HepG2 (cell line): ENCODE results near the gene HAP1. TPM values are rescaled to one million over a fixed set of nuclear protein-coding genes. Genes with fewer than 3 reads are reported as not detected.

Experiments
- ARNTL ChIP-seq: sonication (generic); formaldehyde crosslinking; IDR thresholded peaks from 2 replicates; pipeline ENCODE4 v1.4.0; 2020; ENCODE audit warnings: mild to moderate bottlenecking, missing genetic modification reagents
- FOSL2 ChIP-seq: sonication (generic); formaldehyde crosslinking; IDR thresholded peaks from 2 replicates; pipeline ENCODE4 v1.4.0; 2020; ENCODE audit warnings: missing genetic modification reagents
- MEIS2 ChIP-seq: sonication (generic); formaldehyde crosslinking; IDR thresholded peaks from 2 replicates; pipeline ENCODE4 v1.9.0; 2021; ENCODE audit warnings: mild to moderate bottlenecking, missing genetic modification reagents
- NPAS2 ChIP-seq: sonication (generic); formaldehyde crosslinking; IDR thresholded peaks from 2 replicates; pipeline ENCODE4 v1.8.0; 2022; ENCODE audit warnings: mild to moderate bottlenecking, missing genetic modification reagents, borderline replicate concordance
- POLR2G ChIP-seq: fragments of 200-400 bp; formaldehyde crosslinking; IDR thresholded peaks from 2 replicates; pipeline ENCODE4 v1.6.1; 2018; ENCODE audit warnings: mild to moderate bottlenecking, low read depth, low read length, moderate library complexity
- RFXANK ChIP-seq: IDR thresholded peaks from 2 replicates; pipeline ENCODE4 v1.6.1; 2016
- SATB2 ChIP-seq: sonication (generic); formaldehyde crosslinking; IDR thresholded peaks from 2 replicates; pipeline ENCODE4 v1.5.0; 2020; ENCODE audit warnings: missing genetic modification reagents
- ZNF3 ChIP-seq: IDR thresholded peaks from 2 replicates; pipeline ENCODE4 v1.7.0; 2017; ENCODE audit warnings: inconsistent platforms
- ZNF446 ChIP-seq: sonication (generic); formaldehyde crosslinking; IDR thresholded peaks from 2 replicates; pipeline ENCODE4 v1.5.0; 2020; ENCODE audit warnings: mild to moderate bottlenecking, missing genetic modification reagents
- ZNF543 ChIP-seq: sonication (generic); formaldehyde crosslinking; IDR thresholded peaks from 2 replicates; pipeline ENCODE4 v1.4.0; 2020; ENCODE audit warnings: mild to moderate bottlenecking, missing genetic modification reagents
- ZNF619 ChIP-seq: sonication (generic); formaldehyde crosslinking; IDR thresholded peaks from 2 replicates; pipeline ENCODE4 v1.4.0; 2020; ENCODE audit warnings: mild to moderate bottlenecking, missing genetic modification reagents
- polyA plus RNA-seq, 8 experiments: library from polyadenylated mRNA; depleted of rRNA in 3 of 8; stranded (reverse) in 7 of 8; unstranded in 1 of 8; fragments of >200 nt; fragmentation: Illumina TruSeq in 4 of 8; extraction: Trizol in 4 of 8; gene quantifications; 2 replicates each; pipeline versions ENCODE4 v1.2.1 to v1.2.3, GENCODE V29; 2011 to 2016; ENCODE audit warnings: low read depth in 4 of 8, missing spikeins in 1 of 8, mixed read lengths in 1 of 8; ENCODE audit not compliant: insufficient read depth in 1 of 8
- total RNA-seq, 5 experiments: library from RNA; depleted of rRNA; stranded (reverse); fragments of >200 nt; fragmentation: Illumina TruSeq; extraction: Trizol; gene quantifications; 2 replicates each; pipeline ENCODE4 v1.2.3, GENCODE V29; 2016; ENCODE audit warnings: low read depth in 1 of 5
- TF ChIP-seq, protein P1 (sequence below): sonication (generic); formaldehyde crosslinking; IDR thresholded peaks from 2 replicates; pipeline ENCODE4 v1.5.0; 2020; ENCODE audit warnings: mild to moderate bottlenecking, missing genetic modification reagents
- TF ChIP-seq, protein P2 (sequence below): sonication (generic); formaldehyde crosslinking; IDR thresholded peaks from 2 replicates; pipeline ENCODE4 v1.9.0; 2022; ENCODE audit warnings: missing genetic modification reagents, mild to moderate bottlenecking, borderline replicate concordance
- TF ChIP-seq, protein P3 (sequence below): sonication (generic); formaldehyde crosslinking; conservative IDR thresholded peaks from 2 replicates; pipeline ENCODE4 v1.4.0; 2020; ENCODE audit warnings: missing genetic modification reagents
- TF ChIP-seq, protein P4 (sequence below): sonication (generic); formaldehyde crosslinking; IDR thresholded peaks from 2 replicates; pipeline ENCODE4 v1.4.0; 2020; ENCODE audit warnings: mild to moderate bottlenecking, missing genetic modification reagents
- TF ChIP-seq, protein P5 (sequence below): sonication (generic); formaldehyde crosslinking; IDR thresholded peaks from 2 replicates; pipeline ENCODE4 v1.4.0; 2020; ENCODE audit warnings: mild to moderate bottlenecking, missing genetic modification reagents
- TF ChIP-seq, protein P6 (sequence below): sonication (generic); formaldehyde crosslinking; IDR thresholded peaks from 2 replicates; pipeline ENCODE4 v1.4.0; 2020; ENCODE audit warnings: missing genetic modification reagents, borderline replicate concordance
- TF ChIP-seq, protein P7 (sequence below): sonication (generic); formaldehyde crosslinking; IDR thresholded peaks from 2 replicates; pipeline ENCODE4 v1.5.1; 2020; ENCODE audit warnings: missing genetic modification reagents, mild to moderate bottlenecking, borderline replicate concordance

The HAP1 gene
- total and polyA plus RNA-seq, 2 of the 13 experiments (the other 11 are each of a cell fraction or from before 2014, with no cell fraction given) = 0.07 TPM

DNA sequence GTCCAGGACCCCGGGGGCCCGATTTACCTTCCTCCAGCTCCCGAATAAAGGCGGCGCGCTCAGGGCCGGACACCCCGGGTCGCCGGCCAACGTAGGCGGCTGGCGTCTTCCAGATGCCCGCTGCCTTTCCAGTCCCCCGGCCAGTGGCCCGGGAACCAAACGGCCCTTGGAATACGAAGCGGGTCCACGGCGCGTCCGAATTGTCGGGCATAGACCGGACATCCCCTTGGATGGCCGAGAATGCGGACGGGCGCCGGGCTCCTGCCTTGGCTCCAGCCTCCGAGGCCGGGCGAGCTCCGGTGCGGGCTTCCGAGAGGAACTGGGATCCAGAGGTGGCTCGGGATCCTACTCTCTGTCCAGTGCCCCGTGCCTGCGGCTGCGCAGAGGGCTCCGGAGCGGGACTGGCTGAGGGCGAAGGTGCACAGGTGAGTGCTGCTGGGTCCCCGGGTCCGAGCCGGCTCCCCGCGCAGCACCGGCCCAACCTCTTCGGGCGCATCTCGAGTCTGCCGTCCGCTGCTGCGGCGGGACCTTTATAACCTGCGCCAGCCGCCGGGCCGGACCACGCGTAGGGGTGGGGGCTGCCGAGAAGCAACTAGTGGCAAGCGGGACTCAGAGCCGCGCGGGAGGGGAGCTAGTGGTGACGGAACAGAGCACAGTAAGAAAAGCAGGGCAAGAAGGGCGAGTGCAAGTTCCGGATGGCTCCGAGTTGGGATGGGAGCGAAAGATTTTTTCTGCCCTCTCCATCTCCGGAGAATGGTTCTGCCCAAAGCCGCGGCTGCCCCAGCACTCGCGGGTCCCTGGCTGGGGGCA is at the start of gene HAP1 (continued):
- TF ChIP-seq, protein P1, sequence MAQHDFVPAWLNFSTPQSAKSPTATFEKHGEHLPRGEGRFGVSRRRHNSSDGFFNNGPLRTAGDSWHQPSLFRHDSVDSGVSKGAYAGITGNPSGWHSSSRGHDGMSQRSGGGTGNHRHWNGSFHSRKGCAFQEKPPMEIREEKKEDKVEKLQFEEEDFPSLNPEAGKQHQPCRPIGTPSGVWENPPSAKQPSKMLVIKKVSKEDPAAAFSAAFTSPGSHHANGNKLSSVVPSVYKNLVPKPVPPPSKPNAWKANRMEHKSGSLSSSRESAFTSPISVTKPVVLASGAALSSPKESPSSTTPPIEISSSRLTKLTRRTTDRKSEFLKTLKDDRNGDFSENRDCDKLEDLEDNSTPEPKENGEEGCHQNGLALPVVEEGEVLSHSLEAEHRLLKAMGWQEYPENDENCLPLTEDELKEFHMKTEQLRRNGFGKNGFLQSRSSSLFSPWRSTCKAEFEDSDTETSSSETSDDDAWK (CRISPR knock-in tag) = no peak
- TF ChIP-seq FOSL2 (CRISPR knock-in tag) (no peak), ZNF619 (peak; percentile 87), RFXANK (no peak), POLR2G (peak; percentile 85), NPAS2 (CRISPR knock-in tag) (no peak), SATB2 (CRISPR knock-in tag) (no peak), ARNTL (CRISPR knock-in tag) (no peak), MEIS2 (CRISPR knock-in tag) (peak; percentile 9; the same call in 1 of the 2 replicates), ZNF446 (CRISPR knock-in tag) (peak; percentile 72; the same call in 1 of the 2 replicates), ZNF543 (peak; percentile 29; the same call in 1 of the 2 replicates), ZNF3 (0 out of 2 replicates have a peak, but pooled peaks have one; percentile 52)
- TF ChIP-seq, protein P2, sequence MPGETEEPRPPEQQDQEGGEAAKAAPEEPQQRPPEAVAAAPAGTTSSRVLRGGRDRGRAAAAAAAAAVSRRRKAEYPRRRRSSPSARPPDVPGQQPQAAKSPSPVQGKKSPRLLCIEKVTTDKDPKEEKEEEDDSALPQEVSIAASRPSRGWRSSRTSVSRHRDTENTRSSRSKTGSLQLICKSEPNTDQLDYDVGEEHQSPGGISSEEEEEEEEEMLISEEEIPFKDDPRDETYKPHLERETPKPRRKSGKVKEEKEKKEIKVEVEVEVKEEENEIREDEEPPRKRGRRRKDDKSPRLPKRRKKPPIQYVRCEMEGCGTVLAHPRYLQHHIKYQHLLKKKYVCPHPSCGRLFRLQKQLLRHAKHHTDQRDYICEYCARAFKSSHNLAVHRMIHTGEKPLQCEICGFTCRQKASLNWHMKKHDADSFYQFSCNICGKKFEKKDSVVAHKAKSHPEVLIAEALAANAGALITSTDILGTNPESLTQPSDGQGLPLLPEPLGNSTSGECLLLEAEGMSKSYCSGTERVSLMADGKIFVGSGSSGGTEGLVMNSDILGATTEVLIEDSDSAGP = peak; percentile 56; the same call in 1 of the 2 replicates
- TF ChIP-seq, protein P3, sequence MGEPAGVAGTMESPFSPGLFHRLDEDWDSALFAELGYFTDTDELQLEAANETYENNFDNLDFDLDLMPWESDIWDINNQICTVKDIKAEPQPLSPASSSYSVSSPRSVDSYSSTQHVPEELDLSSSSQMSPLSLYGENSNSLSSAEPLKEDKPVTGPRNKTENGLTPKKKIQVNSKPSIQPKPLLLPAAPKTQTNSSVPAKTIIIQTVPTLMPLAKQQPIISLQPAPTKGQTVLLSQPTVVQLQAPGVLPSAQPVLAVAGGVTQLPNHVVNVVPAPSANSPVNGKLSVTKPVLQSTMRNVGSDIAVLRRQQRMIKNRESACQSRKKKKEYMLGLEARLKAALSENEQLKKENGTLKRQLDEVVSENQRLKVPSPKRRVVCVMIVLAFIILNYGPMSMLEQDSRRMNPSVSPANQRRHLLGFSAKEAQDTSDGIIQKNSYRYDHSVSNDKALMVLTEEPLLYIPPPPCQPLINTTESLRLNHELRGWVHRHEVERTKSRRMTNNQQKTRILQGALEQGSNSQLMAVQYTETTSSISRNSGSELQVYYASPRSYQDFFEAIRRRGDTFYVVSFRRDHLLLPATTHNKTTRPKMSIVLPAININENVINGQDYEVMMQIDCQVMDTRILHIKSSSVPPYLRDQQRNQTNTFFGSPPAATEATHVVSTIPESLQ (CRISPR knock-in tag) = 0 out of 2 replicates have a peak, but pooled peaks have one; percentile 72
- TF ChIP-seq, protein P4, sequence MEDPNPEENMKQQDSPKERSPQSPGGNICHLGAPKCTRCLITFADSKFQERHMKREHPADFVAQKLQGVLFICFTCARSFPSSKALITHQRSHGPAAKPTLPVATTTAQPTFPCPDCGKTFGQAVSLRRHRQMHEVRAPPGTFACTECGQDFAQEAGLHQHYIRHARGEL (CRISPR knock-in tag) = peak; percentile 39; the same call in 1 of the 2 replicates
- TF ChIP-seq, protein P5, sequence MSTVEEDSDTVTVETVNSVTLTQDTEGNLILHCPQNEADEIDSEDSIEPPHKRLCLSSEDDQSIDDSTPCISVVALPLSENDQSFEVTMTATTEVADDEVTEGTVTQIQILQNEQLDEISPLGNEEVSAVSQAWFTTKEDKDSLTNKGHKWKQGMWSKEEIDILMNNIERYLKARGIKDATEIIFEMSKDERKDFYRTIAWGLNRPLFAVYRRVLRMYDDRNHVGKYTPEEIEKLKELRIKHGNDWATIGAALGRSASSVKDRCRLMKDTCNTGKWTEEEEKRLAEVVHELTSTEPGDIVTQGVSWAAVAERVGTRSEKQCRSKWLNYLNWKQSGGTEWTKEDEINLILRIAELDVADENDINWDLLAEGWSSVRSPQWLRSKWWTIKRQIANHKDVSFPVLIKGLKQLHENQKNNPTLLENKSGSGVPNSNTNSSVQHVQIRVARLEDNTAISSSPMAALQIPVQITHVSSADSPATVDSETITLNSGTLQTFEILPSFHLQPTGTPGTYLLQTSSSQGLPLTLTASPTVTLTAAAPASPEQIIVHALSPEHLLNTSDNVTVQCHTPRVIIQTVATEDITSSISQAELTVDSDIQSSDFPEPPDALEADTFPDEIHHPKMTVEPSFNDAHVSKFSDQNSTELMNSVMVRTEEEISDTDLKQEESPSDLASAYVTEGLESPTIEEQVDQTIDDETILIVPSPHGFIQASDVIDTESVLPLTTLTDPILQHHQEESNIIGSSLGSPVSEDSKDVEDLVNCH (CRISPR knock-in tag) = no peak
- TF ChIP-seq, protein P6, sequence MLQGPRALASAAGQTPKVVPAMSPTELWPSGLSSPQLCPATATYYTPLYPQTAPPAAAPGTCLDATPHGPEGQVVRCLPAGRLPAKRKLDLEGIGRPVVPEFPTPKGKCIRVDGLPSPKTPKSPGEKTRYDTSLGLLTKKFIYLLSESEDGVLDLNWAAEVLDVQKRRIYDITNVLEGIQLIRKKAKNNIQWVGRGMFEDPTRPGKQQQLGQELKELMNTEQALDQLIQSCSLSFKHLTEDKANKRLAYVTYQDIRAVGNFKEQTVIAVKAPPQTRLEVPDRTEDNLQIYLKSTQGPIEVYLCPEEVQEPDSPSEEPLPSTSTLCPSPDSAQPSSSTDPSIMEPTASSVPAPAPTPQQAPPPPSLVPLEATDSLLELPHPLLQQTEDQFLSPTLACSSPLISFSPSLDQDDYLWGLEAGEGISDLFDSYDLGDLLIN (CRISPR knock-in tag) = 0 out of 2 replicates have a peak, but pooled peaks have one; percentile 36
- TF ChIP-seq, protein P7, sequence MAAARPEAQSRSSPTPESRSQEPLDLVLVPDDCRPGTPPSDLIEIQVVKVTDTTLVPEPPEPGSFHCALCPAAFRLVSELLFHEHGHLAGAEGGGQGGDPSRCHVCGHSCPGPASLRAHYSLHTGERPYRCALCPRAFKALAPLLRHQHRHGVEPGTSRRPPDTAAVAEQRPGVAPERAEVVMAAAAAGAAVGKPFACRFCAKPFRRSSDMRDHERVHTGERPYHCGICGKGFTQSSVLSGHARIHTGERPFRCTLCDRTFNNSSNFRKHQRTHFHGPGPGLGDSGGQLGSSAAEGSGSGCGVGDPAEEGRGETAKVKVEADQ (CRISPR knock-in tag) = peak; percentile 87; the same call in 1 of the 2 replicates
